ENCODE data around the gene PEX11G. TPM values are rescaled to one million over a fixed set of nuclear protein-coding genes. Genes with fewer than 3 reads are reported as not detected.
A peak's percentile ranks its signal among the peaks of the same experiment; 100 is the strongest.

The PEX11G gene
- total RNA-seq, 1 experiment from 2014 or later, result 4.3 TPM

DNA sequence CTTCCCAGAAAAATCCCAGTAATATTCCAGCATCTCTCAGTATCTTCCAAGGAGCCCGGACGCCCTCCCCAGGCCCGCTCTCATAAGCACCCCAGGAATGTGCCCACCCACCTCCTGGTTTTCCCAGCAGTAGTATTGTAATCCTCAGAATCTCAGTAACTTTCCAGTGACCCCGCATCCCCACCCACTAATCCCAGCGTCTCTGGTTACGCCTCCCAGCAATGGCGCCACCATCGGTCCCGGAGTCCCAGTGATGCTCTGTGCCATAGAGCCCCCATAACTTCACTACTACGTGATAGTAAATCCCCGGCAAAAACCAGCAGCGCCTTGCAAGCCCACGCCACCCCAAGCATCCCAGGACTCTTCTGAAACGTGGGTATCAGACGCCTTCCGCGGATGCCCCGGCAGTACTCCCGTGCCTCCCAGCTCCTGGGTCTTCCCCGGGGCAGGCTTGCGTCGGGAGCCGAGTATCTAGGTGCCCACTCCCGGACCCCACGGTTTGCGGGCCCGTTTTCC is 45.8 kb upstream of the PEX11G start (continued):
- TF ChIP-seq ZNF232 (CRISPR knock-in tag; IDR thresholded peaks at IDR 0.05), result 0 out of 2 replicates have a peak, but pooled peaks have one; percentile 13
- TF ChIP-seq, protein P1, sequence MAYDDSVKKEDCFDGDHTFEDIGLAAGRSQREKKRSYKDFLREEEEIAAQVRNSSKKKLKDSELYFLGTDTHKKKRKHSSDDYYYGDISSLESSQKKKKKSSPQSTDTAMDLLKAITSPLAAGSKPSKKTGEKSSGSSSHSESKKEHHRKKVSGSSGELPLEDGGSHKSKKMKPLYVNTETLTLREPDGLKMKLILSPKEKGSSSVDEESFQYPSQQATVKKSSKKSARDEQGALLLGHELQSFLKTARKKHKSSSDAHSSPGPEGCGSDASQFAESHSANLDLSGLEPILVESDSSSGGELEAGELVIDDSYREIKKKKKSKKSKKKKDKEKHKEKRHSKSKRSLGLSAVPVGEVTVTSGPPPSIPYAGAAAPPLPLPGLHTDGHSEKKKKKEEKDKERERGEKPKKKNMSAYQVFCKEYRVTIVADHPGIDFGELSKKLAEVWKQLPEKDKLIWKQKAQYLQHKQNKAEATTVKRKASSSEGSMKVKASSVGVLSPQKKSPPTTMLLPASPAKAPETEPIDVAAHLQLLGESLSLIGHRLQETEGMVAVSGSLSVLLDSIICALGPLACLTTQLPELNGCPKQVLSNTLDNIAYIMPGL (CRISPR knock-in tag; IDR thresholded peaks at IDR 0.05), result peak; percentile 50; the same call in 1 of the 2 replicates

DNA sequence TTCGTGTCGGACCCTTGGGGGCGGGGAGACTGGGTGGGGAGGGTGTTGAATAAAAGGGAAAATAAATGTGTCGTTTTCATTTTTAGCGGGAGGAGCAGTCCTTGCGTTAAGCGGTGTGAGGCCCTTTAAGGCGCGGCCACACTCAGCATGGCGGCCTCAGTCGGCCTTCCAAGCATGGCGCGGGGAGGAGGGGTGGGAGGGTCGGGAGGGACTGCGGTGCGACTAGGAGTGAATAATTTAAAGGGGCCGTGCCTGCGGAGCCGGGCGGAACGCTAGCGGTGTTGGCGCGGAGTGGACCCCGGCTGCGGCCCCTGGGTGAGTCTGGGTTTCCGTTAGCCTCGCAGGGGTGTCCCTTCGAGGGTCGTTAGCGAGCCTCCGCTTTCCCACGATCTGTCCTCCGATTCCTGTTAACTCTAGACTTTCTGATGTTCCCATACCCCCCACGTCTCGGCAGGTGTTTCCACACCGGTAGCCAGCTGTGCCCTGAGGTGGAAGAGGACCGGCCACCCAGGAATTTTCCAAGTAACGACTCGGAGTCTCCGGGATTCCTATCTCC is 45.2 kb upstream of the PEX11G start:
- peak overlapping the region; percentile 99 for H3K27ac Mint-ChIP-seq
- H3K4me1 Mint-ChIP-seq, result peaks cover 4% of the 10 kb centered on the region; the same call in 1 of the 2 replicates
- H3K27me3 Mint-ChIP-seq (ENCODE audit: low read depth), result no peaks in the 10 kb centered on the region
- peaks cover 14% of the 10 kb centered on the region; the same call in 1 of the 2 replicates for H3K36me3 Mint-ChIP-seq
- DNase-seq (ENCODE audit: low spot score) (peak; percentile 83), ATAC-seq (peak; percentile 50)
- no peaks in the 10 kb centered on the region for H3K9me3 Mint-ChIP-seq
- CTCF ChIA-PET, result interaction anchor here (1.1 to 2.9 kb wide), 7 partner anchors 11 to 180 kb away, joined by 3 to 11 read pairs (median 7); partner anchors contain the start of genes MCOLN1 and TRAPPC5
- TF ChIP-seq, protein P2, sequence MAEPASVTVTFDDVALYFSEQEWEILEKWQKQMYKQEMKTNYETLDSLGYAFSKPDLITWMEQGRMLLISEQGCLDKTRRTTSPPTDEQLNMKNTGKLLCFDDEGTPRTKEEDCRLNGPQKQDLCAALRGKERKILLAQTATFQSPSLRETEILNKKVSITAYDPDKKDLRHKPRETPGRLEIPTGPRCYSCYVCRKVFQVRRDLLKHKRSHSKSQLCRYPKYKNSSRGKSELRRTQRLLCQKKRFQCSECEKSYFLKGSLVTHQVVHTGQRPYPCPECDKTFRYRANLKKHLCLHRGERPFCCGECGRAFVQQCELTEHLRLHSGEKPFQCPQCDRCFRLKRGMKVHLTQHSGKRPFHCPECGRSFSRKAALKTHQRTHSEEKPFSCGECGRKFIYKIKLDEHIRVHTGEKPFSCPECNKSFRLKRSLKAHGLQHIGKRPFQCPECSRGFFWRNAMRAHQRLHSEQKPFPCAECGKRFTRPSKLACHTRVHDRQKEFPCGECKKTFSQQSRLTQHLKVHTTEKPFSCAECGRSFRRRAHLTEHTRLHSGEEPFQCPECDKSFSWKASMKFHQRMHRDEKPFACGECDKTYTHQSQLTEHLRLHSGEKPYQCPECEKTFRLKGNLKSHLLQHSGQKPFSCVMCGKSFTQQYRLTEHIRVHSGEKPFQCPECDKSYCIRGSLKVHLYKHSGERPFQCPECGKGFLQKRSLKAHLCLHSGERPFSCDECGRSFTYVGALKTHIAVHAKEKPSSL (CRISPR knock-in tag; conservative IDR thresholded peaks at IDR 0.05), result no peak
- TF ChIP-seq SP1 (CRISPR knock-in tag; conservative IDR thresholded peaks at IDR 0.05) (0 out of 2 replicates have a peak, but pooled peaks have one; percentile 23), NFYB (CRISPR knock-in tag; conservative IDR thresholded peaks at IDR 0.05; ENCODE audit: low read depth) (no peak), EMX1 (CRISPR knock-in tag; IDR thresholded peaks at IDR 0.05) (peak; percentile 56; the same call in 1 of the 2 replicates)
- TF ChIP-seq, protein P3, sequence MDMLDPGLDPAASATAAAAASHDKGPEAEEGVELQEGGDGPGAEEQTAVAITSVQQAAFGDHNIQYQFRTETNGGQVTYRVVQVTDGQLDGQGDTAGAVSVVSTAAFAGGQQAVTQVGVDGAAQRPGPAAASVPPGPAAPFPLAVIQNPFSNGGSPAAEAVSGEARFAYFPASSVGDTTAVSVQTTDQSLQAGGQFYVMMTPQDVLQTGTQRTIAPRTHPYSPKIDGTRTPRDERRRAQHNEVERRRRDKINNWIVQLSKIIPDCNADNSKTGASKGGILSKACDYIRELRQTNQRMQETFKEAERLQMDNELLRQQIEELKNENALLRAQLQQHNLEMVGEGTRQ (CRISPR knock-in tag; IDR thresholded peaks at IDR 0.05), result peak; percentile 36; the same call in 1 of the 2 replicates
- H3K4me3 Mint-ChIP-seq, result peak overlapping the region; percentile 97
- POLR2A ChIA-PET, result interaction anchor here (0.7 to 2.0 kb wide), 3 partner anchors 12 to 28 kb away, joined by 3 to 16 read pairs (median 9); partner anchors contain the start of genes MCOLN1 and ZNF358

DNA sequence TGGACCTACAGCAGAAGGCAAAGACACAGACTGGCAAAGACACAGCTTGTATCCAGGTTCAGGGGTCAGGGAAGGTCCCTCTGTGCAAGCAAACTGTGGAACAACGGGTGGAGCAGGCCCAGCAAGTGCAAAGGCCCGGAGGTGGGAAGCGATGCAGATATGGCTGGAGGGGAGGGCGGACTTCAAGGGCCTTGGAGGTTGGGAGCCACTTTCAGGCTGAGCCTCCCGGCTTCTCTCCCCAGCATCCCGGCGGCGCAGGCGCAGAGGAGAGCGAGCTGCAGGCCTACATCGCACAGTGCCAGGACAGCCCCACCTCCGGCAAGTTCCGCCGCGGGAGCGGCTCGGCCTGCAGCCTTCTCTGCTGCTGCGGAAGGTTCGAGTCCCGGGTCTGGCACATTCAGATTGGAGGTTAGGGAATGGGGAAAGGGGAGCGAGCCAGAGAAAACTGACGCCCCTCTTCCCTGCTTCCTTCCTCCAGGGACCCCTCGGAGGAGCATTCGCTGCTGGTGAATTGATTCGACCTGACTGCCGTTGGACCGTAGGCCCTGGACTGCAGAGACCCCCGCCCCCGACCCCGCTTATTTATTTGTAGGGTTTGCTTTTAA is 44.5 kb upstream of the PEX11G start:
- Mint-ChIP-seq H3K27ac (peak overlapping the region; percentile 49), H3K27me3 (ENCODE audit: low read depth) (no peaks in the 10 kb centered on the region), H3K9me3 (no peaks in the 10 kb centered on the region), H3K4me3 (peak overlapping the region; percentile 97), H3K4me1 (peaks cover 4% of the 10 kb centered on the region; the same call in 1 of the 2 replicates), H3K36me3 (peaks cover 11% of the 10 kb centered on the region; the same call in 1 of the 2 replicates)
- DNase-seq (ENCODE audit: low spot score) (peak; percentile 66), ATAC-seq (peak; percentile 11)
- ChIA-PET POLR2A (interaction anchor here (0.7 kb wide), 1 partner anchor 26 kb away, joined by 3 read pairs; no protein-coding TSS in a partner anchor), CTCF (interaction anchor here (1.1 to 2.9 kb wide), 5 partner anchors 11 to 179 kb away, joined by 3 to 10 read pairs (median 5); partner anchors contain the start of genes MCOLN1 and TRAPPC5)
- TF ChIP-seq, protein P4, sequence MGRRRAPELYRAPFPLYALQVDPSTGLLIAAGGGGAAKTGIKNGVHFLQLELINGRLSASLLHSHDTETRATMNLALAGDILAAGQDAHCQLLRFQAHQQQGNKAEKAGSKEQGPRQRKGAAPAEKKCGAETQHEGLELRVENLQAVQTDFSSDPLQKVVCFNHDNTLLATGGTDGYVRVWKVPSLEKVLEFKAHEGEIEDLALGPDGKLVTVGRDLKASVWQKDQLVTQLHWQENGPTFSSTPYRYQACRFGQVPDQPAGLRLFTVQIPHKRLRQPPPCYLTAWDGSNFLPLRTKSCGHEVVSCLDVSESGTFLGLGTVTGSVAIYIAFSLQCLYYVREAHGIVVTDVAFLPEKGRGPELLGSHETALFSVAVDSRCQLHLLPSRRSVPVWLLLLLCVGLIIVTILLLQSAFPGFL (CRISPR knock-in tag; IDR thresholded peaks at IDR 0.05; ENCODE audit: borderline replicate concordance), result no peak
- TF ChIP-seq, protein P5, sequence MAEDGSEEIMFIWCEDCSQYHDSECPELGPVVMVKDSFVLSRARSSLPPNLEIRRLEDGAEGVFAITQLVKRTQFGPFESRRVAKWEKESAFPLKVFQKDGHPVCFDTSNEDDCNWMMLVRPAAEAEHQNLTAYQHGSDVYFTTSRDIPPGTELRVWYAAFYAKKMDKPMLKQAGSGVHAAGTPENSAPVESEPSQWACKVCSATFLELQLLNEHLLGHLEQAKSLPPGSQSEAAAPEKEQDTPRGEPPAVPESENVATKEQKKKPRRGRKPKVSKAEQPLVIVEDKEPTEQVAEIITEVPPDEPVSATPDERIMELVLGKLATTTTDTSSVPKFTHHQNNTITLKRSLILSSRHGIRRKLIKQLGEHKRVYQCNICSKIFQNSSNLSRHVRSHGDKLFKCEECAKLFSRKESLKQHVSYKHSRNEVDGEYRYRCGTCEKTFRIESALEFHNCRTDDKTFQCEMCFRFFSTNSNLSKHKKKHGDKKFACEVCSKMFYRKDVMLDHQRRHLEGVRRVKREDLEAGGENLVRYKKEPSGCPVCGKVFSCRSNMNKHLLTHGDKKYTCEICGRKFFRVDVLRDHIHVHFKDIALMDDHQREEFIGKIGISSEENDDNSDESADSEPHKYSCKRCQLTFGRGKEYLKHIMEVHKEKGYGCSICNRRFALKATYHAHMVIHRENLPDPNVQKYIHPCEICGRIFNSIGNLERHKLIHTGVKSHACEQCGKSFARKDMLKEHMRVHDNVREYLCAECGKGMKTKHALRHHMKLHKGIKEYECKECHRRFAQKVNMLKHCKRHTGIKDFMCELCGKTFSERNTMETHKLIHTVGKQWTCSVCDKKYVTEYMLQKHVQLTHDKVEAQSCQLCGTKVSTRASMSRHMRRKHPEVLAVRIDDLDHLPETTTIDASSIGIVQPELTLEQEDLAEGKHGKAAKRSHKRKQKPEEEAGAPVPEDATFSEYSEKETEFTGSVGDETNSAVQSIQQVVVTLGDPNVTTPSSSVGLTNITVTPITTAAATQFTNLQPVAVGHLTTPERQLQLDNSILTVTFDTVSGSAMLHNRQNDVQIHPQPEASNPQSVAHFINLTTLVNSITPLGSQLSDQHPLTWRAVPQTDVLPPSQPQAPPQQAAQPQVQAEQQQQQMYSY (CRISPR knock-in tag; IDR thresholded peaks at IDR 0.05), result 0 out of 2 replicates have a peak, but pooled peaks have one; percentile 43
- TF ChIP-seq ZBTB21 (CRISPR knock-in tag; IDR thresholded peaks at IDR 0.05; ENCODE audit: borderline replicate concordance) (no peak), GTF2I (CRISPR knock-in tag; conservative IDR thresholded peaks at IDR 0.05) (peak; percentile 79; the same call in 1 of the 2 replicates), FOXJ3 (CRISPR knock-in tag; IDR thresholded peaks at IDR 0.05; ENCODE audit: borderline replicate concordance) (no peak)
- TF ChIP-seq, protein P2 (CRISPR knock-in tag; conservative IDR thresholded peaks at IDR 0.05), result no peak
- TF ChIP-seq, protein P6, sequence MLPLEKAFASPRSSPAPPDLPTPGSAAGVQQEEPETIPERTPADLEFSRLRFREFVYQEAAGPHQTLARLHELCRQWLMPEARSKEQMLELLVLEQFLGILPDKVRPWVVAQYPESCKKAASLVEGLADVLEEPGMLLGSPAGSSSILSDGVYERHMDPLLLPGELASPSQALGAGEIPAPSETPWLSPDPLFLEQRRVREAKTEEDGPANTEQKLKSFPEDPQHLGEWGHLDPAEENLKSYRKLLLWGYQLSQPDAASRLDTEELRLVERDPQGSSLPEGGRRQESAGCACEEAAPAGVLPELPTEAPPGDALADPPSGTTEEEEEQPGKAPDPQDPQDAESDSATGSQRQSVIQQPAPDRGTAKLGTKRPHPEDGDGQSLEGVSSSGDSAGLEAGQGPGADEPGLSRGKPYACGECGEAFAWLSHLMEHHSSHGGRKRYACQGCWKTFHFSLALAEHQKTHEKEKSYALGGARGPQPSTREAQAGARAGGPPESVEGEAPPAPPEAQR (CRISPR knock-in tag; IDR thresholded peaks at IDR 0.05), result no peak

Data from WTC11 (cell line).